ENCODE measurements around the gene SEC11A. TPM values are rescaled to one million over a fixed set of nuclear protein-coding genes. Genes with fewer than 3 reads are reported as not detected.
"Not testable (repeated sequence)": the region's sequence is repeated elsewhere in the genome, so short reads cannot be mapped to it uniquely, and the experiment has no call there.

SEC11A gene
- total RNA-seq, 1 donor from 2014 or later, result 31.6 TPM

GRCh38 chr15:84752195-84752594, 36.3 kb upstream of the SEC11A start:
- Histone ChIP-seq H3K4me1 (peaks cover 7 to 54% of the 10 kb centered on the region in 2 donors), H3K27ac (peak overlapping the region; percentile 52 to 66), H3K27me3 (no peaks in the 10 kb centered on the region), H3K36me3 (no peaks in the 10 kb centered on the region), H3K4me3 (peak overlapping the region in 1 of 2 donors; percentile 15), H3K9me3 (no peaks in the 10 kb centered on the region)
- no peak for DNase-seq (ENCODE audit: low spot score in 2 of 2)
- no peak for TF ChIP-seq CTCF (IDR thresholded peaks at IDR 0.05)
- intact Hi-C loops (cut with DNase I), result no loop called here

GRCh38 chr15:84751721-84752120, 35.8 kb upstream of the SEC11A start:
- DNase-seq (ENCODE audit: low spot score in 2 of 2); intact Hi-C loops (cut with DNase I); H3K27me3 ChIP-seq; H3K9me3 ChIP-seq; H3K36me3 ChIP-seq; H3K4me3 ChIP-seq: not testable (repeated sequence)
- peak overlapping the region; percentile 52 to 99 for H3K27ac ChIP-seq
- H3K4me1 ChIP-seq, result peaks cover 7 to 53% of the 10 kb centered on the region in 2 donors

- no peaks in the 10 kb centered on the region for H3K36me3 ChIP-seq
- no peaks in the 10 kb centered on the region for H3K27me3 ChIP-seq
- H3K4me1 ChIP-seq, result peaks cover 7 to 51% of the 10 kb centered on the region in 2 donors
- H3K4me3 ChIP-seq, result peak overlapping the region; percentile 82 to 94
- intact Hi-C loops (cut with DNase I), result no loop called here
- no peak for DNase-seq (ENCODE audit: low spot score in 2 of 2)
- peak overlapping the region; percentile 83 to 99 for H3K27ac ChIP-seq
- H3K9me3 ChIP-seq, result no peaks in the 10 kb centered on the region
- TF ChIP-seq CTCF (IDR thresholded peaks at IDR 0.05), result no peak
Observed at GRCh38 chr15:84750583-84751092, 34.7 kb upstream of the SEC11A start.

- Histone ChIP-seq H3K36me3 (no peaks in the 10 kb centered on the region), H3K4me1 (peaks cover 7 to 49% of the 10 kb centered on the region in 2 donors), H3K4me3 (peak overlapping the region; percentile 82 to 94), H3K27me3 (no peaks in the 10 kb centered on the region), H3K27ac (peak overlapping the region; percentile 83 to 99), H3K9me3 (no peaks in the 10 kb centered on the region)
- peak in 1 of 2 donors; percentile 68 for DNase-seq (ENCODE audit: low spot score in 2 of 2)
- intact Hi-C loops (cut with DNase I), result loop anchor here (2.0 kb wide), 4 partner anchors 67 to 175 kb away; partner anchors contain the start of genes ALPK3, NMB and ZSCAN2
- TF ChIP-seq CTCF (IDR thresholded peaks at IDR 0.05), result no peak
Observed at GRCh38 chr15:84749111-84749991, 33.4 kb upstream of the SEC11A start.

GRCh38 chr15:84748274-84749110, 32.6 kb upstream of the SEC11A start, which contains the start of gene ZNF592:
TSS of gene ZNF592 (plus strand) at chr15:84748592. CDS start at chr15:84782676, 34,084 bp downstream.
- intact Hi-C loops (cut with DNase I), result loop anchor here (2.0 kb wide), 4 partner anchors 68 to 176 kb away; partner anchors contain the start of genes ALPK3, NMB and ZSCAN2
- DNase-seq (ENCODE audit: low spot score in 2 of 2), result peak; percentile 24 to 92
- Histone ChIP-seq H3K36me3 (no peaks in the 10 kb centered on the region), H3K4me1 (peaks cover 7 to 42% of the 10 kb centered on the region in 2 donors), H3K27ac (peak within 1 kb of the TSS; percentile 99), H3K4me3 (peak within 1 kb of the TSS; percentile 82 to 94), H3K27me3 (no peaks in the 10 kb centered on the region), H3K9me3 (no peaks in the 10 kb centered on the region)
- TF ChIP-seq CTCF (IDR thresholded peaks at IDR 0.05), result peak in 1 of 3 experiments; percentile 89
